ENCODE results near the gene LIM2. TPM values are rescaled to one million over a fixed set of nuclear protein-coding genes. Genes with fewer than 3 reads are reported as not detected.

Gene LIM2
- total RNA-seq, 1 experiment from 2014 or later = not detected

DNA sequence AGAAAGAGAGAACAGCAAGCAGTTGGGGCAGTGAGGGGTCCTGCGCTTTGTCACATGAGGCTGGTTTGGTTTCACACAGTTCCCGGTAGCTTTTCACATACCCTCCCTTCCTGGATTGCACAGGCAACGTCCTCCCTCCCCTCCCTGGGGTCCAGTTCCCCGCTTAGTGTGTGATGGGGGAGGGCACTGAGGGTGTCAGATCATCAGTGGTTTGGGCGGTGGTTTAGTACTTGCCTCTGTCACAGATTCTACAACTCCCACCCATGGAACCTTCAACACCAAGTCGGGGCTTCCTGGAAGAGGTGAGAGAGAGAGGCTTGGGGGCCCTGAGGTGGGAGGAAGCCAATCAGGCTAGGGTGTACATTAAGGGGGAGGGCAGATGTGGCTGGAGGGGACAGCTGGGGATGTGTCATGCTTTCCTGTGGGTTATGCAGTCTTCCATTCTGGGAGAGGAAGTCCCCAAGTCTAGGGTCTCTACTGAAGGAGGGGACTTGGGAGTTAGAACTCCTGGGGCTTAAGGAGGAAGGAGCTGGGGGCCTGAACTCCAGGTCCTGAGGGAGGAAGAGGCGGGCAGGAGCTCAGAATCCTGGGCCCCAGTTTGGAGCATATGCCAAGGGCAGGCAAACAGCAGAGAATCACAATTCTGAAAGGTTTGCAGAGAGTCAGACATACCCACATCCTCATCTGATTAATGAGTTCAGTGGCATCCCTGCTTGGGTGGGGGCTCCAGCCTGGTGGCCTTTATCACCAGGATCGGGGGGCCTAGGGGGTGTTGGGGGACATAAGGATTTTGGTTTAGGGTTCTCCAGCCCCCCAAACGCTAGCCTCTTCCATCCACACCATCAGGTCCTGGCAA is 14.9 kb downstream of the LIM2 start, which contains the start of gene NKG7:
Gene NKG7 (minus strand): TSS at position 6 of the 856 bp plus-strand sequence. CDS start 119 bp downstream, outside the sequence.
- Histone ChIP-seq H3K79me2 (ENCODE audit: low read length) (no peaks in the 10 kb centered on the region), H3K27ac (ENCODE audit: low read length) (no peak within 1 kb of the TSS), H2AFZ (ENCODE audit: low read length) (no peak within 1 kb of the TSS), H3K4me1 (ENCODE audit: low read length) (peaks cover 18% of the 10 kb centered on the region), H3K9ac (ENCODE audit: low read length) (peak within 1 kb of the TSS; percentile 11; the same call in 1 of the 2 replicates), H3K27me3 (ENCODE audit: low read length) (no peaks in the 10 kb centered on the region), H4K20me1 (ENCODE audit: insufficient read depth, low read depth, low read length) (no peaks in the 10 kb centered on the region), H3K4me2 (ENCODE audit: low read depth, low read length, poor library complexity, severe bottlenecking) (no peak within 1 kb of the TSS), H3K9me3 (ENCODE audit: low read length) (no peaks in the 10 kb centered on the region), H3K36me3 (ENCODE audit: insufficient read depth, low read length) (no peaks in the 10 kb centered on the region), H3K4me3 (ENCODE audit: low read length) (no peak within 1 kb of the TSS), H3K9me2 (replicated peaks; ENCODE audit: insufficient read depth, low read length) (no peaks in the 10 kb centered on the region)
- DNase-seq = no peak

DNA sequence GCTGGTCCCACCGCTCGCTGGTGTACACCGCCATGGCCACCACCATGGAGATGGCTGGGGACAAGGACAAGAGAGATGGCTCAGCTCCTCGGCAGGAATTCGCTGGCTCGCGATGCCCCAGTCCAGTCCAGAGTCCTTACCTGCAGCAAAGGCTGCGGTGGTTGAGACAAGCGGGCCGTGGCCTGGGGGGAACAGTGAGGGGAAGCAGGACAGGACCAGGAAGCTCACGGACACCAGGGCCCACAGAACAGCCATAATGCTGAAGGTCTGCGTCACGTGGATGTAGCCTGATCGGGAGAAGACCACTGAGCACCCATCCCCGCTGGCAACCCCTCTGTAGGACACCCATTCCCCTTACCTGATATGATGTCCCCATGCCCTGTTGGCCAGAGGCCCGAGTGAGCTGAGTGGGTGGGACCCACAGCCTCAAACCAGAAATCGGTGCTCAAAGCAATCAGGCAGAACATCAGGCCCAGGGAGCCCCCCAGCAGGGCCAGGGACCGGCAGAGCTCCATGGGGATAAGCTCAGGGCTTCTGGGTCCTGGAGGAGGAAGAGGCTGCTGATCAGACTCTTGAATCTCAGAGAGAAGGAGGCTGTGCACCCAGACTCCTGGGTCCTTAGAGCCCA is 15.6 kb downstream of the LIM2 start:
- DNase-seq = no peak
- no peaks in the 10 kb centered on the region for H3K79me2 ChIP-seq (ENCODE audit: low read length)
- peaks cover 18% of the 10 kb centered on the region for H3K4me1 ChIP-seq (ENCODE audit: low read length)
- no peaks in the 10 kb centered on the region for H4K20me1 ChIP-seq (ENCODE audit: insufficient read depth, low read depth, low read length)
- no peak overlapping the region for H3K27ac ChIP-seq (ENCODE audit: low read length)
- H3K4me3 ChIP-seq (ENCODE audit: low read length) = no peak overlapping the region
- H3K9me3 ChIP-seq (ENCODE audit: low read length) = no peaks in the 10 kb centered on the region
- peak overlapping the region; percentile 11; the same call in 1 of the 2 replicates for H3K9ac ChIP-seq (ENCODE audit: low read length)
- no peaks in the 10 kb centered on the region for H3K27me3 ChIP-seq (ENCODE audit: low read length)
- H2AFZ ChIP-seq (ENCODE audit: low read length) = no peak overlapping the region
- H3K36me3 ChIP-seq (ENCODE audit: insufficient read depth, low read length) = no peaks in the 10 kb centered on the region
- no peaks in the 10 kb centered on the region for H3K9me2 ChIP-seq (replicated peaks; ENCODE audit: insufficient read depth, low read length)
- no peak overlapping the region for H3K4me2 ChIP-seq (ENCODE audit: low read depth, low read length, poor library complexity, severe bottlenecking)

DNA sequence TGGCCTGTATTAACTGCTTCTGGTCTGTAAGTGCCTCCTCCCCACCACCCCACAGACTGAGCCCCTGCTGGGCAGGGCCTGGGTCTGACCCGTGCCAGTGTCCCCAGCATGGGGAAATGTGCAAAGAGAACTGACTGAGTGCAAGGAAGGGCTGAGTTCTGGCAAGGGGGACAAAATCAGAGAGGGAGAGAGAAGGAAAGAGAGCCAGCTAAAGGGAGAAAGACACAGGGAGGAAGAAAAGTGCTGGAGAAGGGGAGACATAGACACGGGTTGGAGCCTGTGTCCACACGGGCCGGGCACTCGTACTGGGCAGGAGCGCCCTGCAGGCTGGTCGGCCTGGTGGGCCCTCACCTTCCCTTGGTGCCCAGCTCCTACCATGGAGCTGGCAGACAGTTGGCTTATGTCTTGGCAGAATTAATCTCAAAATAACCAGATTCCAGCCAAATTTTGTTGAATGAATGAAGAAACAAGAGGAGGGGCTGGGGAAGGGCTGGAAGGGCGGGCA is 16.5 kb downstream of the LIM2 start:
- no peaks in the 10 kb centered on the region for H3K27me3 ChIP-seq (ENCODE audit: low read length)
- no peak for DNase-seq
- H3K9me2 ChIP-seq (replicated peaks; ENCODE audit: insufficient read depth, low read length) = no peaks in the 10 kb centered on the region
- no peaks in the 10 kb centered on the region for H3K9me3 ChIP-seq (ENCODE audit: low read length)
- peaks cover 18% of the 10 kb centered on the region for H3K4me1 ChIP-seq (ENCODE audit: low read length)
- no peak overlapping the region for H3K4me3 ChIP-seq (ENCODE audit: low read length)
- no peaks in the 10 kb centered on the region for H4K20me1 ChIP-seq (ENCODE audit: insufficient read depth, low read depth, low read length)
- peaks cover 5% of the 10 kb centered on the region for H3K79me2 ChIP-seq (ENCODE audit: low read length)
- no peak overlapping the region for H2AFZ ChIP-seq (ENCODE audit: low read length)
- no peak overlapping the region for H3K9ac ChIP-seq (ENCODE audit: low read length)
- H3K27ac ChIP-seq (ENCODE audit: low read length) = no peak overlapping the region
- H3K36me3 ChIP-seq (ENCODE audit: insufficient read depth, low read length) = no peaks in the 10 kb centered on the region
- no peak overlapping the region for H3K4me2 ChIP-seq (ENCODE audit: low read depth, low read length, poor library complexity, severe bottlenecking)

DNA sequence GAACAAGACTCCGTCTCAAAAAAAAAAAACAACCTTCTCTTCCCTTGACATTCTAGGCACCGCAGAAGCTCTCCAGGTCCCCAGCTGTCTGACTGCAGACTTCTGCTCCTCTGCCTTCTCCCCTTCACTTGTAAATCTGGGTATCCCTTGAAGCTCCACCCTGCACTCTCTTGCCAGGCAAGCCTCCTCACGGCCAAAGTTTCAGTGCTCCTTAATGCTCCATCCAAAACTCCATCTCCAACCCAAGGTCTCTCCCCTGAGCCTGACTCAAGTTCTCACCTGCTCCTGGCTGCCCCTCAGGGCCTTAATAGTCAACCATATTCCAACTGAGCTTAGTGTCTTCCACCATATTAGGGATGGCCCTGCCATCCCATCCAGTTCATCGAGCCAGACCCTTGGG is 17.5 kb downstream of the LIM2 start:
- H3K4me3 ChIP-seq (ENCODE audit: low read length) = no peak overlapping the region
- H3K9me3 ChIP-seq (ENCODE audit: low read length) = no peaks in the 10 kb centered on the region
- peak; percentile 52 for DNase-seq
- no peak overlapping the region for H3K27ac ChIP-seq (ENCODE audit: low read length)
- peaks cover 14% of the 10 kb centered on the region for H3K79me2 ChIP-seq (ENCODE audit: low read length)
- no peaks in the 10 kb centered on the region for H3K27me3 ChIP-seq (ENCODE audit: low read length)
- no peak overlapping the region for H2AFZ ChIP-seq (ENCODE audit: low read length)
- no peaks in the 10 kb centered on the region for H3K9me2 ChIP-seq (replicated peaks; ENCODE audit: insufficient read depth, low read length)
- H3K4me2 ChIP-seq (ENCODE audit: low read depth, low read length, poor library complexity, severe bottlenecking) = no peak overlapping the region
- H4K20me1 ChIP-seq (ENCODE audit: insufficient read depth, low read depth, low read length) = no peaks in the 10 kb centered on the region
- no peak overlapping the region for H3K9ac ChIP-seq (ENCODE audit: low read length)
- H3K4me1 ChIP-seq (ENCODE audit: low read length) = peaks cover 21% of the 10 kb centered on the region
- H3K36me3 ChIP-seq (ENCODE audit: insufficient read depth, low read length) = no peaks in the 10 kb centered on the region

DNA sequence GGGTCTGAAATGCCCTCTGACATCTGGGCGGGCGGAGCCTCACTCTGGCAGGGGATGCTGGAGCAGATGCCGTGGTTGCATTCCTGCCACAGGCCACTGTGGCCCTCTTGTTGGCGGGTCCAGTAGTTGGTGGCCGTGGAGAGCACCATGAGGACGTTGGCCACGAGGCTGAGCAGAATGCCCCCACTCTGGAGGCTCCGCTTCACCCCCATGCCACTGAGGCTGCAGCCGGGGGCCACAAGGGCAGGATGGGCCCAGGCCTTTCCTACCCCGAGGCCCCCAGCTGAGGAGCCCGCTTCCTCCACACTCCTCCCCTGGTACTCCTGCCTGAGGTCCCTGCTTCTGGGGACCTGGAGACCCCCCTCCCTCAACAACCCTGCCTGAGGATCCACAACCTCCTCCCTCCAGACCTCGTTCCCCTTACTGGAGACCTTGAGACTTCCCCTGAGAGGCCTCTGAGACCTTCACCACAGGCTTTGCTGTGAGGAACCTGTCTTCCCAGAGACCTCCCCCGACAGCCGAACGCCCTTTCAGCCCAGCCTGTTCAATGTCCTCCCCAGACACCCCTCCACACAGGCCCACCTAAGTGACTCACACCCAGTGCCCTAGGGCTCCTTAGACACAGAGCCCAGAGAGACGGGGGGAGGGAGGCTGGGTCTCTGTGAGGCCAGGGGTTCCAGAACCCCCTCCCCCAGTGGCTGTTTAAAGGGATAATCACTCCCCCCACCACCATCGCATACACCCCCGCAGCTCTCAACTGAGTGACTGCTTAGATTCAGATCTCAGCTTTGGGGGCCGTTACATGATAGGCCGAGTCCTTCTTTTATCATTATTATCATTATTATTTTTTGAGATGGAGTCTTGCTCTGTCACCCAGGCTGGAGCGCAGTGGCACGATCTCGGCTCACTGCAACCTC is 19.1 kb downstream of the LIM2 start, which contains the start of gene CLDND2:
Gene CLDND2 (minus strand): TSS at position 638 of the 917 bp plus-strand sequence. CDS start 426 bp downstream, at position 212.
- peak; percentile 57 for DNase-seq
- peak within 1 kb of the TSS; percentile 64 for H3K27ac ChIP-seq (ENCODE audit: low read length)
- no peaks in the 10 kb centered on the region for H3K36me3 ChIP-seq (ENCODE audit: insufficient read depth, low read length)
- H3K4me1 ChIP-seq (ENCODE audit: low read length) = peaks cover 36% of the 10 kb centered on the region
- H3K4me3 ChIP-seq (ENCODE audit: low read length) = peak within 1 kb of the TSS; percentile 90
- peaks cover 28% of the 10 kb centered on the region for H3K79me2 ChIP-seq (ENCODE audit: low read length)
- peak within 1 kb of the TSS; percentile 96 for H3K9ac ChIP-seq (ENCODE audit: low read length)
- no peaks in the 10 kb centered on the region for H4K20me1 ChIP-seq (ENCODE audit: insufficient read depth, low read depth, low read length)
- no peaks in the 10 kb centered on the region for H3K27me3 ChIP-seq (ENCODE audit: low read length)
- no peaks in the 10 kb centered on the region for H3K9me2 ChIP-seq (replicated peaks; ENCODE audit: insufficient read depth, low read length)
- peak within 1 kb of the TSS; percentile 33; the same call in 1 of the 2 replicates for H2AFZ ChIP-seq (ENCODE audit: low read length)
- peak within 1 kb of the TSS; percentile 89 for H3K4me2 ChIP-seq (ENCODE audit: low read depth, low read length, poor library complexity, severe bottlenecking)
- no peaks in the 10 kb centered on the region for H3K9me3 ChIP-seq (ENCODE audit: low read length)

DNA sequence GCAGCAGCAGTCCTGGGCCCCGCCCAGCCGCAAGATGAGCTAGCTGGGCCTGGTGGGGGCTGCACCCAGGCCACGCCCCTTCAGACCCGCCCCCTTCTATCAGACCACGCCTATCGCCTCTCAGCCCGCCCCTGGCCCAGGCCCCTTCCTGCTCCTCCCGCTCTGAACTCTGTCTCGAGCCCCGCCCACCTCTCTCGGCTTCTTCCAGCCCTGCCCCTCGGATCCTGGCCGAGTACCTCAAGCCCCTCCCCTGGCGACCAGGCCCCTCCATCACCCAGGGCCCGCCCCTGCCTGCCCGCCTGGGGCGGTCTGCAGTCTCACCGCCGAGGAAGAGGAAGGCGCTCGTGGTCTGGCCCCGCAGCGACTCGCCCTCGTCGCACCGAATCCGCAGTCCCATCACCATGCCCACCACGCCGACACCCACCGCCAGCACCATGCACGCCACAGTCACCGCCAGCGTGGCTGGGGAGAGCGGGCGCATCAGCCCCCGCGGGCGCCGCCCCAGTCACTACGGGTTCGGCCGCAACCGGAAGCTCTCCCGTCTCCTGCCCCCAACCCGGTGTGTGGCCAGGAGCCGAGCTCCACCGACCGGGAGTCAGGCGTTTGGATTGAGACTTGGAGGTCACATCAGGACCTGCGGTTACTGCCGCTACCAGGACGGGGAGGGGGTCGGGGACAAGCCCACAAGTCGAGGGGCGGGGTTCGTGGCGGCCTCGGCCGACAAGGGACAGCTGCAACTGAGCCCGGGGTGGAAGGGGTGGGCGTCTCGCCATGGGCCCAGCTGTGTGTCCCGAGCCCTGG is 20.0 kb downstream of the LIM2 start:
- Histone ChIP-seq H3K9me3 (ENCODE audit: low read length) (no peaks in the 10 kb centered on the region), H3K27ac (ENCODE audit: low read length) (peak overlapping the region; percentile 92), H3K9me2 (replicated peaks; ENCODE audit: insufficient read depth, low read length) (no peaks in the 10 kb centered on the region), H3K4me3 (ENCODE audit: low read length) (peak overlapping the region; percentile 90), H3K4me1 (ENCODE audit: low read length) (peaks cover 41% of the 10 kb centered on the region), H3K79me2 (ENCODE audit: low read length) (peaks cover 35% of the 10 kb centered on the region), H3K36me3 (ENCODE audit: insufficient read depth, low read length) (no peaks in the 10 kb centered on the region), H2AFZ (ENCODE audit: low read length) (peak overlapping the region; percentile 33; the same call in 1 of the 2 replicates), H4K20me1 (ENCODE audit: insufficient read depth, low read depth, low read length) (no peaks in the 10 kb centered on the region), H3K27me3 (ENCODE audit: low read length) (no peaks in the 10 kb centered on the region), H3K9ac (ENCODE audit: low read length) (peak overlapping the region; percentile 96), H3K4me2 (ENCODE audit: low read depth, low read length, poor library complexity, severe bottlenecking) (peak overlapping the region; percentile 95)
- DNase-seq = peak; percentile 100

DNA sequence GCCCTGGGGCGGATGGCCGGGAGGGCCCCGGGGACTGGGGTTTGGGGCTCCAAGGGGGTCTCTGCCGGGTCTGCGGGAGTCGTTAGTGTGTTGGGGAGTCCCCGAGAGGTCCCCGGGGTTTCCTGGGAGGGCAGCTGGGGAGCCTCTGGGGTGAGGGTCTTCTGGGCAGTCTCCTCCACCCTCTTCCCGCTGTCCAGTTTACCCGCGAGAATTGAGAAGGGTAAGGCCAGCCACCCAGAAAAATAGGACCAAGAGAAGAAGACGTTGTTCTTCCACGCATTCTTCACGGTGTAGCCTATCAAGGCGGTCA is 20.6 kb downstream of the LIM2 start:
- no peaks in the 10 kb centered on the region for H3K9me3 ChIP-seq (ENCODE audit: low read length)
- peak overlapping the region; percentile 92 for H3K27ac ChIP-seq (ENCODE audit: low read length)
- no peaks in the 10 kb centered on the region for H3K27me3 ChIP-seq (ENCODE audit: low read length)
- peak overlapping the region; percentile 95 for H3K4me2 ChIP-seq (ENCODE audit: low read depth, low read length, poor library complexity, severe bottlenecking)
- H4K20me1 ChIP-seq (ENCODE audit: insufficient read depth, low read depth, low read length) = no peaks in the 10 kb centered on the region
- peak overlapping the region; percentile 94 for H3K9ac ChIP-seq (ENCODE audit: low read length)
- H3K9me2 ChIP-seq (replicated peaks; ENCODE audit: insufficient read depth, low read length) = no peaks in the 10 kb centered on the region
- peaks cover 41% of the 10 kb centered on the region for H3K79me2 ChIP-seq (ENCODE audit: low read length)
- peak overlapping the region; percentile 75 for H3K4me3 ChIP-seq (ENCODE audit: low read length)
- peaks cover 40% of the 10 kb centered on the region for H3K4me1 ChIP-seq (ENCODE audit: low read length)
- H3K36me3 ChIP-seq (ENCODE audit: insufficient read depth, low read length) = no peaks in the 10 kb centered on the region
- peak; percentile 90 for DNase-seq
- H2AFZ ChIP-seq (ENCODE audit: low read length) = no peak overlapping the region

Measured in Karpas-422 (cell line).